Esophagus muscularis mucosa (tissue), 3 donors: ENCODE measurements around the gene IGF2BP3.

Source experiments
- CTCF ChIP-seq, 3 experiments: fragments of 200-600 bp in 2 of 3; fragments of 450-650 bp in 1 of 3; sonication (generic) in 2 of 3; IDR thresholded peaks; one replicate each; pipeline ENCODE4 v1.5.1; 2017 to 2019; ENCODE audit warnings: antibody characterized with exemption in 3 of 3, mild to moderate bottlenecking in 2 of 3, moderate library complexity in 1 of 3
- POLR2A ChIP-seq: fragments of 450-650 bp; IDR thresholded peaks from one replicate; pipeline ENCODE4 v1.6.1; 2017; ENCODE audit warnings: antibody characterized with exemption, moderate library complexity, mild to moderate bottlenecking, low read depth

GRCh38 chr7:23494009-23494408 lies 23.7 kb upstream of the IGF2BP3 start:
- TF ChIP-seq CTCF (IDR thresholded peaks at IDR 0.05) (no peak), POLR2A (no peak)
